Osteoblast (primary cell): ENCODE results near the gene SIRPG. TPM values are rescaled to one million over a fixed set of nuclear protein-coding genes. Genes with fewer than 3 reads are reported as not detected.

ENCODE experiments used
- DNase-seq: peaks from one replicate; pipeline ENCODE4 v3.0.0; 2011; ENCODE audit warnings: low spot score, mixed read lengths; ENCODE audit not compliant: insufficient read length; ENCODE audit errors: missing footprints
- H2AFZ ChIP-seq: 2 replicates; pipeline ENCODE4 v1.6.0; 2011; ENCODE audit warnings: mild to moderate bottlenecking, low read length
- H3K27ac ChIP-seq: 2 replicates; pipeline ENCODE4 v1.5.1; 2011; ENCODE audit warnings: mild to moderate bottlenecking, low read depth, low read length, moderate library complexity
- H3K27me3 ChIP-seq: 2 replicates; pipeline ENCODE4 v1.6.0; 2012; ENCODE audit warnings: mild to moderate bottlenecking, control low read depth, inconsistent platforms, low read length, moderate library complexity; ENCODE audit not compliant: insufficient read depth
- H3K36me3 ChIP-seq: 2 replicates; pipeline ENCODE4 v1.5.1; 2011; ENCODE audit warnings: mild to moderate bottlenecking, low read length, control low read depth, moderate library complexity; ENCODE audit not compliant: insufficient read depth
- H3K4me1 ChIP-seq: 2 replicates; pipeline ENCODE4 v1.5.1; 2011; ENCODE audit warnings: mild to moderate bottlenecking, low read length, control low read depth, moderate library complexity; ENCODE audit not compliant: insufficient read depth
- H3K4me2 ChIP-seq: 2 replicates; pipeline ENCODE4 v1.6.0; 2011; ENCODE audit warnings: mild to moderate bottlenecking, low read length; ENCODE audit not compliant: insufficient read depth
- H3K4me3 ChIP-seq: fragments of 200-600 bp; sonication (generic); 3 replicates; pipeline ENCODE4 v1.5.1; 2012; ENCODE audit warnings: mild to moderate bottlenecking, low read length, inconsistent platforms; ENCODE audit not compliant: insufficient read depth
- H3K79me2 ChIP-seq: 2 replicates; pipeline ENCODE4 v1.6.0; 2012; ENCODE audit warnings: mild to moderate bottlenecking, low read length, control low read depth, inconsistent platforms; ENCODE audit not compliant: insufficient read depth
- H3K9me3 ChIP-seq: 2 replicates; pipeline ENCODE4 v1.5.1; 2011; ENCODE audit warnings: low read depth, low read length, control low read depth
- H4K20me1 ChIP-seq: 2 replicates; pipeline ENCODE4 v1.6.0; 2012; ENCODE audit warnings: mild to moderate bottlenecking, low read length, control low read depth; ENCODE audit not compliant: insufficient read depth
- CTCF ChIP-seq: IDR thresholded peaks from 2 replicates; pipeline ENCODE4 v1.5.1; 2011; ENCODE audit warnings: mild to moderate bottlenecking, low read depth, low read length, moderate library complexity; ENCODE audit errors: extremely low read depth
- total RNA-seq: library from RNA; depleted of rRNA; stranded (reverse); fragments of >200 nt; gene quantifications from 2 replicates; pipeline ENCODE4 v1.2.3, GENCODE V29; 2012

The SIRPG gene
- total RNA-seq, 1 donor = not detected

- Histone ChIP-seq H3K36me3 (no peaks in the 10 kb centered on the region), H3K4me2 (no peak overlapping the region), H3K9me3 (no peaks in the 10 kb centered on the region), H3K4me1 (no peaks in the 10 kb centered on the region), H4K20me1 (no peaks in the 10 kb centered on the region), H3K4me3 (no peak overlapping the region), H3K79me2 (no peaks in the 10 kb centered on the region), H3K27ac (no peak overlapping the region), H3K27me3 (peaks cover 12% of the 10 kb centered on the region), H2AFZ (no peak overlapping the region)
- TF ChIP-seq CTCF = no peak
- DNase-seq = no peak
These were observed 29.5 kb upstream of the SIRPG start for GRCh38 chr20:1687053-1687452.

- DNase-seq = peak; percentile 3
- H3K4me2 ChIP-seq = no peak overlapping the region
- H3K27ac ChIP-seq = no peak overlapping the region
- H3K4me3 ChIP-seq = no peak overlapping the region
- H3K27me3 ChIP-seq = peaks cover 12% of the 10 kb centered on the region
- no peak for TF ChIP-seq CTCF
- H2AFZ ChIP-seq = no peak overlapping the region
- no peaks in the 10 kb centered on the region for H3K4me1 ChIP-seq
- H3K36me3 ChIP-seq = no peaks in the 10 kb centered on the region
- no peaks in the 10 kb centered on the region for H3K9me3 ChIP-seq
- H3K79me2 ChIP-seq = no peaks in the 10 kb centered on the region
- H4K20me1 ChIP-seq = no peaks in the 10 kb centered on the region
These were observed 28.7 kb upstream of the SIRPG start for GRCh38 chr20:1686151-1686748.

- Histone ChIP-seq H3K4me3 (no peak overlapping the region), H3K4me1 (no peaks in the 10 kb centered on the region), H3K9me3 (no peaks in the 10 kb centered on the region), H3K4me2 (no peak overlapping the region), H3K27ac (no peak overlapping the region), H2AFZ (no peak overlapping the region), H4K20me1 (no peaks in the 10 kb centered on the region), H3K36me3 (no peaks in the 10 kb centered on the region), H3K79me2 (no peaks in the 10 kb centered on the region), H3K27me3 (peaks cover 12% of the 10 kb centered on the region)
- no peak for DNase-seq
- no peak for TF ChIP-seq CTCF
These were observed 27.9 kb upstream of the SIRPG start for GRCh38 chr20:1685304-1686052.

GRCh38 chr20:1684872-1685271 is 27.3 kb upstream of the SIRPG start:
- H3K4me3 ChIP-seq = no peak overlapping the region
- no peaks in the 10 kb centered on the region for H3K9me3 ChIP-seq
- no peak overlapping the region for H3K27ac ChIP-seq
- H2AFZ ChIP-seq = no peak overlapping the region
- peaks cover 12% of the 10 kb centered on the region for H3K27me3 ChIP-seq
- no peaks in the 10 kb centered on the region for H3K36me3 ChIP-seq
- H3K4me2 ChIP-seq = no peak overlapping the region
- no peaks in the 10 kb centered on the region for H3K79me2 ChIP-seq
- TF ChIP-seq CTCF = no peak
- H4K20me1 ChIP-seq = no peaks in the 10 kb centered on the region
- DNase-seq = no peak
- H3K4me1 ChIP-seq = no peaks in the 10 kb centered on the region
